Fibroblast of skin of back (primary cell): ENCODE data around the gene ATG4A.

ENCODE experiments used
- DNase-seq: peaks from one replicate; pipeline ENCODE4 v3.0.0-alpha.2; 2013

The ATG4A gene

DNA sequence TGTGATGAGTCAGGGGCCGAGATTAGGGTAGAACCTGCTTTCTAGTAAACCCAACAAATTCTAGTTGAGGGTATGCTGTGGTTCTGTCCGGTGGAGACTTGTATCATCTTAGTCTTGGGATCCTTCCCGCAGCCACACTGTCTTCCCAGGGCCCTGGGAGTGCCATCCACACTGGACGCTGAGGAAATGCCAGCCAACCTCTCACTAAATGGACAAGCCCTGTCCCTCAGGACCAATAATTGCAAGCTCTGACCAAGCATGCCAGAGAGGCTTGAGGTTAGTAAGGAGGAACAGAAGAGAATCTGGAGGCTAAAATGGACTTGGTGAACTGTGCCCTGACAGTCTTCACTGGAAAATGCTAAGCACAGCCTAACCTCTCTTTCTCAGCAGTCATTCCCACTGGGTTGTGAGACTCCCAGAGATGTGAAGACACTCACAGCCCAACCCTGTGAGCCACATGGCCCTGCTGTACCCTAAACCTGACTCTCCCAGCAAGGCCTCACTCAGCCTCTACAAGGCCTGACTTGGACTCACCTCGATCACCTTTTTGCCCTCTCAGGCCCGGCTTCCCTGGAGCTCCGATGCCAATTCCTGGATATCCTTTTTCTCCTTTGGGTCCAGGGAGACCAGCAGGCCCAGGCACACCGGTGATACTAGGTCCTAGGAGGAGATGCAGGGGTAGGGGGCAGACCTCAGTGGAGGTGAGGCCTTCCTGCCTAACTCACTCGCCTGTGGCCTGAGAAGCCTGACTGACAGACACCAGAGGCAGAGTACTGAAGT lies 77.6 kb downstream of the ATG4A start:
- DNase-seq = no peak

DNA sequence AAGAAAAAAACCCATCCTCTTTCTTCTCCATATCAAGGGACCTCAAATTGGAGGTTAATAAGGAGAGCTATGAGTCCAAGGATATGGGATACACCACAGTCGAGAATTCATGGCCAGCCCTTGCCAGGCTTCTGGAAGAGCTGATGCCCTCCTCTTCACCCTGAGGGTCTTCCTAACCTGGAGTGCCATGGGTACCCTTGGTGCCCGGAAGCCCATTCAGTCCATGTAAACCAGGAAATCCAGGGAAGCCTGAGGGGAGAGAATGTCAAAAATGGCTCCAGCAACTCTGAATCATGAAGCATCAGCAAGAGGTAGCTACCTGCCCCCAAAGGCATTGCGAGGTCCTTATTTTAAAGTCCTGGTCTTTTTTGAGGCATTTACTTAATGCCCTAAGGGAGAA lies 78.2 kb downstream of the ATG4A start:
- DNase-seq = no peak

GRCh38 chrX:108171671-108172070 lies 80.1 kb downstream of the ATG4A start:
- no peak for DNase-seq

DNA sequence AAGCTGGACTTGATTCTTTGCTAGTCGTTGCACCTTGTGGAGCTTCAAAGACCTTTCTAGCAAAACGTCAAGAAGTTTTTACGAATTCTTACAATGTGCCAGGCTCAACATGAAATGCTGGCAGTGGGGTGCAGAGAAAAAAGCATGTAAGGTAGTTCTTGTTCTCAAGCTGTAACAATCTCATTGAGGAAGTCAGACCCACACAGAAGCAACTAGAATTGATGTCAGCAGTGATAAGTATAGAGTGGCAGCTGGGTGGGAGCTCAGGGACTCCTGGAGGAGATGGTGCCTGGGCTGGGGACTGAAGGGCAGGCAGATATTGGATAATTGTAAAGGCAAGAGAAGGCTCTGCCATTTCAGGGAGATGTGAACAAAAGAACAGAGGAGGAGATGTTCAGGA lies 82.3 kb downstream of the ATG4A start:
- DNase-seq = no peak

GRCh38 chrX:108177351-108178142 lies 86.0 kb downstream of the ATG4A start:
- DNase-seq = peak; percentile 5

GRCh38 chrX:108178143-108178498 lies 86.5 kb downstream of the ATG4A start:
- no peak for DNase-seq

DNA sequence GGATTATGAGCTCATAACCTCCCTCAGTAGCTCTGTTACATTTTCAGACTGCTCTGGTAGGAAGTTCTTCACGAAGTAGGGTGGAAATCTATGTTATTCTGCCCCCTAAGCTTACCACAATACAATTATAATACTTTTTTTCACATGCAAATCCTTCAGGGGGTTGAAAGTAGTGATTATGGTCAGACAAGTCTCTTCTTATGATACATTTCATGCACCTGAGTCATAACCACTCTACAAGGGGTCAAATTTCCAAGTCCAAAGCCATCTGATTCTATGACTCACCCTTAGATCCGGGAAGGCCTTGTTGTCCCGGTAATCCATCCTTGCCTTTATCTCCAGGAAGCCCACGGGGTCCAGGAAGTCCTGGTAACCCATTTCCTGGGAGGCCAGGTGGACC lies 95.2 kb downstream of the ATG4A start:
- peak; percentile 82 for DNase-seq

DNA sequence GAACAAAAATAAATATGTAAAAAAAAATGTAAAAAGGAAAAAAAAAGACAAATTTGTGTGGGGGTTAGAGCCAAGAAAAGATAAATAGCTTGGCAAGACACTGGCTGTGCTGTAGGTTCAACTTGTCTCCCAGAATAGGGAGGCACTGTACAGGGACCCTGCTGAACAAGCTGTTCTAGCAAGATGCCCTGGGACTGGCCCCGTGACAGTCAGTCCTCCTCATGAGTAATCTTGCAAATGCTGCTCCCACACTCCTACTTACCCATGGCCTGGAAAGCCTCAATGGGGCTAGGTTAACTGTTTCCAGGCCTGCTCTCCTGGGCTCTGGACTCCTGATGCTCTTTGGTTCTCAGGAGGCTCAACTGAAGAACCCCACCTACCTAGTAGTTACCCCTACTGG lies 106.8 kb downstream of the ATG4A start:
- DNase-seq = no peak

DNA sequence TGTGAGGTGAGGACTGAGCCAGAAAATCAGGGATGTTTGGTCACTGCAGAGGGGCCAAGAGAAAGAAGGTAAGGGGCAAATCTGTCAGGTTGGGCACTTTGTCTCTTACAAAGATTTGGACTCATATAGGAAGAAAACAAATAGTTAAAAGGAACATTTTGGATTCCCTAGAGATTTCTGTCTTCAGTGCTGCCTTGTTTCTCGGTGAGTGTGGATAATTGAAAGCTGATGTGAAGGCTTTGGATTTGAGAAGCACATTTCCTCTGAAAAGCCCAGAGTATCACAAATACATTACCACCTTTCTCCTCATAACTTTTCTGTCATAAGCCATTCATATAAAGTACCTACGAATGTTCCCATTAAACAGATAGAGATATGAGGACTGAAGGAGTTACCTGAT lies 107.5 kb downstream of the ATG4A start:
- DNase-seq = no peak

DNA sequence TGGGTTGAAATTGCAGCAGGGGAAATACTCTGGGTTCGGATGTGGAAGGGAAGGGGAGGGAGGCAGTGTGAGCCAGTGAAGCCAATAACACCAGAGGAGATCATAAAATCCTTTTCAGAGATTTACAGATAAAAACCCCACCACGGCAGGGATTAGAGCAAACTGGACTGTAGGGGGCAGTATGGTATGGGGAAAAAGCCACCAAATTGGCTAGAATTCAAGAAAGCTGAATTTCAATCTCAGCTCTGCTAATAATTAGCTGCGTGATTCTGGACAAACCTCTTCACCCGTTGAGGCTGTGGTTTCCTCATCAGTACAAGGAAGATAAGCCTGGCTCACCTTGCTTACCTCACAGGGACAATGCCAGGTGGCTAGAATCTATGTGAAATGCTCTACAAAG lies 108.1 kb downstream of the ATG4A start:
- peak; percentile 25 for DNase-seq

GRCh38 chrX:108203540-108203939 lies 112.0 kb downstream of the ATG4A start:
- DNase-seq = no peak
